GM21390 (cell line): ENCODE data around the gene MYO7A.

Experiments
- ATAC-seq: cut with Tn5 transposase; IDR thresholded peaks from one replicate; pipeline ENCODE4 v1.9.1; 2021; ENCODE audit not compliant: unreplicated experiment

MYO7A gene

DNA sequence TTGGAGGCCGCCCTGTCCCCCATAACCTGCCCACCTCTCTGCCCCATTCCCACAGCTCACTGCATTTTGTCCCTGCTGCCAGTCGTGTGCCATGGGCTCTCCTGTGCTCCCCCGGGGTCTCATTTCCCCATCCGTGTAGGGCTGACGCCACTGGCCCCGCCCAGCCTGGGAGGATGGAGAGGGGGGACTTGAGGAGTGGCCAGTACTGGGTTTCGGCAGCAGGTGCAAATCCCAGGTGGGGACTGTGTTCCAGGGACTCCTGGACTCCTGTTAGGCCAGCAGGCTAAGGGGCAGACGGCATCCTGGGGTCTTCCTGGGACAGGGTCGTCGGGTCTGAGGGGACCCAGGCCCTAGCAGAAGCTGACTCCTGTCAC lies 1.2 kb upstream of the MYO7A start:
- no peak for ATAC-seq

- ATAC-seq = no peak
Measured at GRCh38 chr11:77127235-77127911, 673 bp upstream of the MYO7A start.

DNA sequence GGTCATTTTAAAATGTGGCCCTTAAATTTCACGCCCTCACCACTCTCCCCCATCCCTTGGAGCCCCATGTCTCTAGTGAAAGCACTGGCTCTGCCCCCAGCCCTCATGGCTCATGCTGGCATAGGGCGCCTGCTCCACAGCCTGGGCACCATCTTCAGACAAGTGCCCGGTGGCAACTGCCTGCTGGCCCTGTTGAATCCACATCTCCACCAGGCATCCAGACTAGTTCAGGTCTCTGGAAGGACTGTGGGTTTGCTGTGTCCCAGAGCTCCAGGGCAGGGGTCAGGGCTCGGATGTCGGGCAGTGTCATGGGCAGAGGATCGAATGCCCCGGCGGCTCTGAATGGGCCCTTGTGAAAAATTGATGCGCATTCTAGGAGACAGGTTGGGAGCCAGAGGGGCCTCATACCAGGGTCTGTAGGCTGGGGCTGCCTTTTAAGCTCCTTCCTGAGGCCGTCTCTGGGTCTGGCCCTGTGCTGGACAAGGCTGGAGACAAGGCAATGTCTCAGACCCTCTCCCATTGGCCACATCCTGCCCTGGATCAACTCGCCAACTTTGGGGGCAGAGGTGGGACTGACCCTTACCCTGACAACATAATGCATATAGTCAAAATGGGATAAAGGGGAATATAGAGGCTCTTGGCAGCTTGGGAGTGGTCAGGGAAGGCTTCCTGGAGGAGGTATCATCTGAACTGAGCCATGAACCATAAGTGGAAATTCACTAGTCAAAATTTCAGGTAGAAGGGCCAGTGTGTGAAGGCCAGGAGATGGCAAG lies 1.2 kb downstream of the MYO7A start:
- ATAC-seq = no peak

GRCh38 chr11:77129842-77130756 lies 2.1 kb downstream of the MYO7A start:
- no peak for ATAC-seq

DNA sequence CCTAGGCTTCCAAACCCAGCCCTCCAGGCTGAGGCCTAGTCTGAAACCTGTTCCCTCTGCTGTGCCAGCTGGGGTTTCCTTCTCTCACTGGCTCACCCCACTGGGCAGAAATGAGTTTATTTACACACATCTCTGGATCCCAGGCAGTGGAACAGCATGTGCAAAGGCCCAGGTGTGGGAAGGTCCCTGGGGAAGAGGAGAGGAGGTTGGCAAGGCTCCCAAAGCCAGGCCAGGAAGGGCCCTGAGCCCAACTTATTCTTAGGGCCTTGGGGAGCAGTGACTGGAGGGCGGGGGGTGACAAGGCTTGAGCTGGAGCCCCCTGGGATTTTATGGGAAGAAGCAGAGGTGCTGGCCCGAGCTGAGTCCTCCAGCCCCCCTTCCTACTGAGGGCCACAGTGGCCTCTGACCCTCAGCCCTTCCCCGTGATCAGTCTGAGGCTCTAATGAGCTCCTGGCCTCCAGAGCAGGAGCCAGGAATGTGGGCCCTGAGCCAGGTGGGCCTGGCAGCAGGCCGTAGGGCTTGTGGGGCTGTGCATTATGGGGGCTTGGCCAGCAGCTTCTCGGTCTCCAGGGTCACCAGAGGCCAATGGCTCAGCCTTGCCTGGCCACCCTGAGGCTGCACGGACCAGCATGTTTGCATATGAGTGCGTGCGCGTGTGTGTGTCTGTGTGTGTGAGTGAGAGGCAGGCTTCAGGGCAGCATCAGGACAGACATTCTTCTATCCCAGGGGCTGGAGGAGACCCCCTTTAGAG lies 2.9 kb downstream of the MYO7A start:
- no peak for ATAC-seq

DNA sequence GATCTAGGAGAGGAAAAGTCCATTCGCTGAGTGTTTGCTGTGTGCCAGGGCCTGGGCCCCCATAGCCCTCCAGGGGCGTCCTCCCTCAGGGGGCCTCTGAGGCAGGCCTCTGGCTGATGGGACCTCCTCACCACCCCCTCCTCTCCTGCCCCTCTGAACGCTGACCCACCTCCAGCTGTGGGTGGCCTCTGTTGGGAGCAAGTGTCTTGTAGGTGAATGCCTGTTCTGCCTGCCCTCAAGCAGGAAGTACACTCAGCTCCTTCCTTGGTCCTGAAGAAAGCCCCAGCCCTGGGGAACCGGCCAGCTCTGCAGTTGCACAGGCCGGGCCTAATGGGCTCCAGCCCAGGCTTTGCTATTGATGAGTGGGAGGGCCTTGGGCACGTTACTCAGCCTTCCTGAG lies 3.5 kb downstream of the MYO7A start:
- ATAC-seq = no peak

- ATAC-seq = no peak
Measured at GRCh38 chr11:77135069-77135468, 7.0 kb downstream of the MYO7A start.

- ATAC-seq = no peak
Measured at GRCh38 chr11:77136074-77136473, 8.0 kb downstream of the MYO7A start.

DNA sequence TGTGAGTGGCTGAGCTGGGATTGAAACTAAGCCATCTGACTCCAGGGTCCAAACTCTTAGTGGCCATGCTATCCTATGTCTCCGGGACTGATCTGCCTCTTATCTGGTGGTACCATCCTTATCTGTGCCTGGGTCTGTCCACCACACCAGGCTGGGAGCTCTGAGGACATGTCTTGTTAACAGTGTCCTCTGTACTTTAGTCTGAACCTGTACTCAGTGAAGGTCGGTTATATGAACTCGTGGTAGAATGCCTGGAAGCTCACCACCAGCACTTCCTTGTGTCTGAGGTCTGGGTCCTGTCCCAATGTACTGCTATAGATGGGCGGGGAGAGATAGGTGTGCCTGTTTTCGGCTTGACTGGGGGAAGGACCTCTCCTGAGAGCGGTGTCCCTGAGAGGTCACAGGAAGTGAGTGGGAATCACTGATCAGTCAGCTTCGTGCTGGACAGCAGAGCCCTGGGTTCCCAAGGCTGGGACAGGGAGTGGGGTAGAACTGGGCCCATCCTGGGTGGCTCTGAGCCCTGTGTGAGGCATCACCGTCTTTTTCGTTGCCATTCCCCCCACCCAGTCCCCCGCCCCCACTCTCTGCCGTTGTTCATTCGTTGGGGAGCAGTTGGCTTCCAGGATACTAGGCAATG lies 8.9 kb downstream of the MYO7A start:
- no peak for ATAC-seq

DNA sequence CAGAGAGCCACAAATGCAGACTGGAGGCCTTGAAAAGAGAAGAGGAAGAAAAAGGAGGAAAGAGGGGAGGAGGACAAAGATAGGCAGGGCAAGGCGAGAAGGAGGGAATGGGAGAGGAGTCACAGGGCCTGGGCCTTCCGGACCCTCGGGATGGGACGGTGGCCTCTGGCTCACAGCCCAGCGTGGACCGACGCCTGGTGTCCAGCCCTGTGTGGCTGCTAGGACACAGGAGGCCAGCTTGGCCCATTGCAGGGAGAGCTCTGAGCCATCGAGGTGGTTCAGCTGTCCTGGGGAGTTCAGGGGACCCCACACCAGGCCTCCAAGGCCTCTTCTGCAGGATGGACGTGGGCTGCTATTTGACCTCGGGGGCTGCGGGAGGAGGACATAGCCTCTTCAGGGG lies 9.4 kb downstream of the MYO7A start:
- ATAC-seq = no peak

GRCh38 chr11:77138106-77138649 lies 10.1 kb downstream of the MYO7A start:
- no peak for ATAC-seq

- no peak for ATAC-seq
Measured at GRCh38 chr11:77139201-77139600, 11.2 kb downstream of the MYO7A start.

DNA sequence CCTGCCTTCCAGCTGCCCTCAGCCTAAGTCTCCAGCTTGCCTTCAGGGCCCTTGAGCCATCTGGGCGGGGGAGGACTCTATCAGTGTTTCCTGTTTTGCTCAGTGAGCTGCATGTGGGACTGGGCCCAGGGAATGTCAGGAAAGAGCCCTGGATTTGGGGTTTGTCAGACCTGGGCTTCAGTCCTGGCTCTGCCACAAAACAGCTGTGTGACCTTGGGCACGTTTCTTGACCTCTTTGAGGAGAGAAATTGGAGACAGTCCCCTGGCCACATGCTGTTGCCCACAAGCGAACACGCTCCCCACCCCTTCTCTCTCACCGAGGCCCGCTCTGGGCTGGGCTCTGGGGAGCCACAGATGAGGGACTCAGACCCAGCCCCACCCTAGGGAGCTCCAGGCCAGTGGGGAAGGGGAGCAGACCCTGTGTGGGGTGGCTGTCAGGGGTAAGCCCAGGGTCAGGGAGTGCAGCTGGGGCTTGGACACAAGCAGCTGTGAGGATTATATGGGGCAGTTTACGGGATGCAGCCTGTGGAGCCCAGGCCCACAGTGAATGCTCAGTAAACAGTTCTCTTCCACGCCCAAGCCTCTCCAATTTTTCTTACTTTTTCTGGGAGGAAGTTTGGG lies 12.3 kb downstream of the MYO7A start:
- no peak for ATAC-seq

DNA sequence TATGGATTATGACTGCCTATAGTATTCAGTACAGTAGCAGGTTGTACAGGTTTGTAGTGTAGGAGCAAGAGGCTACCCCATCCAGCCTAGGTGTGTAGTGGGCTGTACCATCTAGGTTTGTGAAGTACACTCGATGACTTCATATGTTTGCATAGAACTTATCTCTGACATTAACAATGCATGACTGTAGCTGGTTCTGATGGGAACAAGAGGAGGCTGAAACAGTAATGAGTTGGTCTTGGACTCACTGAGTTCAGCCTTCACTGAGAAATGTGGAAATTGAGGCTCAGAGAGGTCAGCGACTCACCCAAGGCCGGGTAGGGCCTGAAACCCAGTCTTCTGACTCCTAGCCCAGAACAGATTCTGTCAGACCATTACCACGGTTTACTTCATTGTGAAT lies 13.0 kb downstream of the MYO7A start:
- ATAC-seq = no peak

GRCh38 chr11:77141475-77141874 lies 13.4 kb downstream of the MYO7A start:
- no peak for ATAC-seq

- ATAC-seq = no peak
Measured at GRCh38 chr11:77142091-77142975, 14.3 kb downstream of the MYO7A start.

GRCh38 chr11:77143405-77144020 lies 15.5 kb downstream of the MYO7A start:
- no peak for ATAC-seq

DNA sequence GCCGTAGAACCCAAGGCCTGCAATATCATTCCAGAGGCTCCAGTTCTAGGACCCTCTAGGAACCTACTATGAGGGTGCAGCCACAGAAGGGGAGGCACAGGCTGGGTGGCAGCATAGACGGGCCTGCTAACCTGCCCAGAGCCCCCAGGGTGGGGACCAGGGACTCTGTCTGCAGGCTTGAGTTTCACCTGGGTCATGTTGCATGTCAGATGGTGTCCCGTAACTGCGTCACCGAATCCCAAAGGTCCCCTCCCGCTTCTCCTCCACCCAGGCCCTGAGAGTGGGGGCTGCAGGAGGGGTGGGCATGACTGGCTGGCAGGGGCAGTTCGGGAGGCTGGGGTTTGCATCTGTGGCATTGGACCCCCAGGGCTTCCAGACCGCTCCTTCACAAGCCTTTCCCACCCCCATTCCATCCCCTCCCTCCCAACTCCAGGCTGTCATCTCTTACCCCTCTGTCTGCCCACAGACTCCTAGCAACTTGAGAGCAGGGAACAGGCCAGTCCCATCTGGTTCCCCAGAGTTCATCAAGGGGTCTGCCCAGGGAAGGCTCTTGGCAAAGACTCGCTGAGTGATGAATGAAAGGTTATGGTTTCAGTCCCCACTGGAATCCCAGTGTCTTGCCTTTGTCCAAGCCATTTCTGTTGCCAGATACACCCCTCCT lies 16.3 kb downstream of the MYO7A start:
- no peak for ATAC-seq
